ENCODE data around the gene MED12.

GRCh38 chrX:71166461-71166860 is 48.1 kb downstream of the MED12 start:
- TF ChIP-seq CTCF (IDR thresholded peaks at IDR 0.05; ENCODE audit: insufficient read depth, low read depth, low read length) (no peak), EZH2 (IDR thresholded peaks at IDR 0.05; ENCODE audit: insufficient read depth, low read length) (no peak)

Measured in astrocyte (in vitro differentiated cells and primary cell).